Stimulated activated naive CD8-positive, alpha-beta T cell treated with anti-CD3 and anti-CD28 coated beads, Interleukin-15, amount 100 ng/mL, for 72 hours (primary cell): ENCODE measurements around the gene MUC5B.
A peak's percentile ranks its signal among the peaks of the same experiment; 100 is the strongest.

Source experiments
- ATAC-seq: fragments of 150-1000 bp; cut with Tn5 transposase; 2 replicates; pipeline ENCODE4 v1.10.0; 2021; ENCODE audit warnings: mild to moderate bottlenecking, moderate library complexity
- DNase-seq, 2 donors: peaks; one replicate each; pipeline ENCODE4 v3.0.0; 2021 to 2022
- H3K27ac Mint-ChIP-seq, 2 donors: one replicate each; pipeline ENCODE4 v1.8.0; 2022; ENCODE audit warnings: mild to moderate bottlenecking in 2 of 2, mixed read lengths in 2 of 2, moderate library complexity in 2 of 2
- H3K27me3 Mint-ChIP-seq: one replicate; pipeline ENCODE4 v1.8.0; 2022; ENCODE audit warnings: mixed read lengths
- H3K4me1 Mint-ChIP-seq: one replicate; pipeline ENCODE4 v1.8.0; 2022; ENCODE audit warnings: mild to moderate bottlenecking, mixed read lengths
- H3K4me3 Mint-ChIP-seq, 2 donors: one replicate each; pipeline ENCODE4 v1.8.0; 2022; ENCODE audit warnings: mild to moderate bottlenecking in 2 of 2, mixed read lengths in 2 of 2, moderate library complexity in 1 of 2
- H3K9me3 Mint-ChIP-seq, 2 donors: one replicate each; pipeline ENCODE4 v1.8.0; 2022; ENCODE audit warnings: mixed read lengths in 2 of 2

MUC5B gene

DNA sequence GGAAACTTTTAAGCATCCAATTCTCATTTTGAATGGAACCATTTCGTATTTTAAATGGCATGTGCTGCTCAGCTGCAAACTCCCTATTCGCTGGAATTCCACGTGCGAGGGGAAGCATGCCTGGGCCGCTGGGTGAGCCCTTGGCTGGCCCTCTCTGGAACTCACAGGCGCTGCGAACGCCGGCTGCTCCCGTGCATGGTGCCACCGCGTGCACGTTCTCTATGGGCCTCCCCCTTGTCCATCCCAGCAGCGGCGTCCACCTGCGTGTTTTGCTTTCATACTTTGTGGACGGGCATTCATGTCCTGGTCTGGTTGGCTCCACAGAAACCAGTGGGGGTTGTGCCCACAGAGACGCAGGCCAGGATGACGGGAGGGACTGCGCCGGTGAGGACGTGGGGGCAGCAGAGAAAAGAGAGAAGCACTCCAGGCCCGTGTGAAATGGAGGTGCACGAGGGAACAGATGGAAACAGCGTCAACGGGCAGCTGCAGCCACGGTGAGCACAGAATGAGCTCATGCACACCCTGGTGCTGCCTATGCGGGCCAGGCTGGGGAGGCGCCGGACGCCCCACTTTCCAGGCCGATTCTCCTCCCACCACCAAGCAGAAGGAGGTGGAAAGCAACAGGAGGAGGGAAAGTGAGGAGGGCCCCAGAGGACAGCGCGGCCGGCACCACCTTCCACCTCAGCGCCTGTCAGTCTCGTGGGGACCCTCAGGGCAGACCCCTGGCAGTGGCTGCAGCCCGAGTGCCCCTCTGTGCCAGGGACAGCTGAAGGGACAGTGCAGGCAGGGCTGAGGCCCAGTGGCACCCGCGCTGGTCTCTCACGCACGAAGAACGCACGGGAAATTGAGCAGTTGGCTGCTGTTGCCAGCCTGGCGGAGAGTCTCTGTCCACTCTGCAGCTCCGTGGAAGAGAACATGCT is 57.5 kb downstream of the MUC5B start:
- no peak for ATAC-seq

DNA sequence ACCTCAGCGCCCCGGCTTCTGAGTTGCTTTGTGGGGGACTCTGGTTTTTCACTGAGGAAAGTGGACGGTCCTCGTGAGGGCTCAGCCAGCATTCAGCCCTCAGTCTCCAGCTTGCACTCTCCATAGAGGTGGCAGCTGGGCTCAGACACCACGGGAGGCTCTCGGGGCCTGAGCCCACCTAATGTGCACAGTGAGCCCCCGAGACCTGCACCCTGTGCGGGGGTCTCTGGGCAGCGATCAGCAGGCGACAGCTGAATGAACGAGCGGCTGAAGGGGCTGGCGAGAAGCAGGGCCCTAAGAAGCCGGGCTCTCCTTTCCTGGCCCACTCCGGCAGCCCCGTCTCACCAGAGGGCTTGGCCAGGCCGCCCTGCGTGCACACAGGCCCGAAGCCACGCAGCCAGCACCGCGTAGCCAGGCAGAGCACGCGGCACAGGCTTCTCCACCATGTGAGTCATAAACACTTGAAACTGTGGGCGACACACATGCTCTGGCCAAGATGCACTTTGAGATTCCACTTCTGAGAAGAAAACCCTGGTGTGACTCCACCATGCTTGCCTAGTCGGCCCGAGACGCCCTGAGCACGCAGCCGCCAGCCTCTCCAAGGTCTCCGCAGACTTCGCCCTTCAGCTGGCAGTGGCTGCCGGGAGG is 58.6 kb downstream of the MUC5B start:
- H3K9me3 Mint-ChIP-seq: no peaks in the 10 kb centered on the region
- H3K27me3 Mint-ChIP-seq: no peaks in the 10 kb centered on the region
- no peak overlapping the region for H3K27ac Mint-ChIP-seq
- no peaks in the 10 kb centered on the region for H3K4me1 Mint-ChIP-seq
- DNase-seq (no peak), ATAC-seq (no peak)
- no peak overlapping the region for H3K4me3 Mint-ChIP-seq

More for the DNA sequence above, 57.5 kb downstream of the MUC5B start:
- DNase-seq: no peak
- Mint-ChIP-seq H3K27me3 (no peaks in the 10 kb centered on the region), H3K9me3 (no peaks in the 10 kb centered on the region), H3K27ac (peak overlapping the region in 1 of 2 donors; percentile 68), H3K4me3 (no peak overlapping the region), H3K4me1 (no peaks in the 10 kb centered on the region)

DNA sequence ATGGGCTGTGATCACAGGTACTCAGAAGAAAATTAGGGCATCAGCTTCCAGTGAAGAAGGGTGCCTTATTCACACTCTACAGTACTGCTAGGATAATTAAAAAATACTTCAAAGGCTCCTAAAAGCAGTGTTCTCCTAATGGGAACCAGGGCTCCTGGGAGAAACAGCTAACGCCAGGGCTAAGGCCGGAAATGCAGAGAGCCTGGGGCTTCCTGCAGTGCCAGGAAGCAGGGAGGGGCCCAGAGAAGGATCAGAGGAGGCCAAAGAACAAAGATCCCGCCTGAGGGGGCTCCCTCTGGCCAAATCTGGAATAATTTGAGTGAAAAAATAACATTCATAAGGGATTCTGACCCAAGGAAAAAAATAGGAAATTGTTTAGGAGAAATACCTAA is 59.1 kb downstream of the MUC5B start:
- H3K27me3 Mint-ChIP-seq: no peaks in the 10 kb centered on the region
- no peak overlapping the region for H3K4me3 Mint-ChIP-seq

DNA sequence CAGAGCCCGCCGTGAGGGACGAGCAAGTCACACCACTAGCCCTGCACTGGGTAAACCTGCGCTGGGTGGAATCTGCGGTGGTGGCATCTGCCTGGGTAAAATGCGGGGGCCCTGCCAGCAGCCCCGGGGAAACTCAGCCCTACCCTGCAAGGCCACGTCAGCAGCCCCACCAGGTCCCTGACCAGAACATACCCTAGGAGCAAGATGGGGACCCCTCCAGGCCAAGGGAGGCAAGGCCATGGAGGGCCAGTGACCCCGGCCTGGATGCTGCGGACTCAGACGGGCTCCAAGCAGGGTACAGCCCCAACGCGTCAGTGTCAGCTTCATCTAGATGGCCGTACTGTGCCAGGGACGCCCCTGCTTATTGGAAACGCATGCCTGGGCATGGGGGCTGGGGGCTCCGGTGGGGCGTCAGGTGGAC is 60.2 kb downstream of the MUC5B start:
- no peaks in the 10 kb centered on the region for H3K4me1 Mint-ChIP-seq
- no peak overlapping the region for H3K4me3 Mint-ChIP-seq
- no peaks in the 10 kb centered on the region for H3K9me3 Mint-ChIP-seq
- H3K27ac Mint-ChIP-seq: no peak overlapping the region
- no peak for ATAC-seq
- no peaks in the 10 kb centered on the region for H3K27me3 Mint-ChIP-seq
- no peak for DNase-seq

More for the DNA sequence above, 59.1 kb downstream of the MUC5B start:
- H3K9me3 Mint-ChIP-seq: no peaks in the 10 kb centered on the region
- no peaks in the 10 kb centered on the region for H3K4me1 Mint-ChIP-seq
- DNase-seq (no peak), ATAC-seq (no peak)
- H3K27ac Mint-ChIP-seq: peak overlapping the region in 1 of 2 donors; percentile 69

DNA sequence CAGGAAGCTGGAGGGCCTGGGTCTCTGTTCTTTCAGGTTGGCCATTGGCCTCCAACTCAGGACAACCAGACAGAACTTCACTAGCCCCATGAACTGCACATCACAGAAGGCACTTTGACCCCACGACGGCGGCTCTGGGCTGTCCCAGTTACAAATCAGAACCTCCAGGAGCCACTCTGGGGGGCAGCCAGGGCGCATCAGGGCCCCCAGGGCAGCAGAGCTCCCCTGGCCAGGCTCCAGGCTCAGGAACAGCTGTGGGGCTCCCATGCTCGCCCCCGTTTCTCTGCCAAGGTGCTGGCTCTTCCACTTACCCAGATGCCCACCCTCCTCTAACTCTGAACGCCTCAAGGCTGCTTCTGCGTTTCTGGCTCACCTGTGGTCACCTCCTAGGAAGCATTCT is 61.0 kb downstream of the MUC5B start:
- Mint-ChIP-seq H3K4me3 (no peak overlapping the region), H3K27ac (no peak overlapping the region), H3K4me1 (no peaks in the 10 kb centered on the region), H3K9me3 (no peaks in the 10 kb centered on the region), H3K27me3 (no peaks in the 10 kb centered on the region)
- no peak for ATAC-seq
- no peak for DNase-seq

DNA sequence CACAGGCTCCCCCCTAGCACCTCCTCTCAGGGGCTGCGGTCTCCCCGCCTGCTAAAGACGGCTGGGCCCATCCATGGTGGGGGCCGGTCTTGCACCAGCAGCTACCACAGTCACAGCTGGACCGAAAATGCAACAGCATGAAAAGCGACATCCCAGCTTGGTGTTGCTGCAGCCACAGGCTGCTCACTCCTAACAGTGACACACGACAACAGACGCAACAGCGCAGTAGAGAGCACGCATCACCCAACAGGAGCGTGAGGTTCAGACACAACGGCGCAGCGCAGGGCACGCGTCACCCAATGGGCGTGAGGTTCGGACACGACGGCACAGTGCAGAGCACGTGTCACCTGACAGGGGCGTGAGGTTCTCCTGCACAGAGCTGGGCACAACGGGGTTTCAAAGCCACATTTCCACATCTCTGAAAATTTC is 62.5 kb downstream of the MUC5B start:
- no peaks in the 10 kb centered on the region for H3K9me3 Mint-ChIP-seq
- H3K27me3 Mint-ChIP-seq: no peaks in the 10 kb centered on the region
- DNase-seq: no peak
- H3K4me1 Mint-ChIP-seq: no peaks in the 10 kb centered on the region
- no peak overlapping the region for H3K4me3 Mint-ChIP-seq
- peak overlapping the region in 1 of 2 donors; percentile 43 for H3K27ac Mint-ChIP-seq
- no peak for ATAC-seq

DNA sequence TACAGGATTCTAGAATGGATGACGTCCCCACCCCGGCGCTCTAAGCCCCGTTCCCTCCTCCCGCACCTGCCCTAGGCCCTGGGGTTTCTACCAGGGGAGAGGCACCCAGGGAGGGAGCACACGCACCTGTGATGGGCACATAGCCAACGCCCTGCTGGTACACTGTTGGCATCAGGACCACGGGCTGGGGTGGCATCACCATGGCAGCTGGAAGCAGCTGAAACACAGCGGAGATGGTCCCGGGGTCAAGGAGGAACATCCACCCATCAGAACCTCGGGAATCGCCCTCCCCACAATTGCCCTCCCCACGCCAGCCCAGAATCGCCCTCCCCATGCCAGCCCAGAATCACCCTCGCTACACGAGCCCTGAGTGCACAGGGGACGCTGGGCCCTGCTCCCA is 63.0 kb downstream of the MUC5B start:
- DNase-seq (no peak), ATAC-seq (peak; percentile 33)
- Mint-ChIP-seq H3K4me3 (no peak overlapping the region), H3K9me3 (no peaks in the 10 kb centered on the region), H3K27ac (no peak overlapping the region), H3K4me1 (no peaks in the 10 kb centered on the region), H3K27me3 (no peaks in the 10 kb centered on the region)

DNA sequence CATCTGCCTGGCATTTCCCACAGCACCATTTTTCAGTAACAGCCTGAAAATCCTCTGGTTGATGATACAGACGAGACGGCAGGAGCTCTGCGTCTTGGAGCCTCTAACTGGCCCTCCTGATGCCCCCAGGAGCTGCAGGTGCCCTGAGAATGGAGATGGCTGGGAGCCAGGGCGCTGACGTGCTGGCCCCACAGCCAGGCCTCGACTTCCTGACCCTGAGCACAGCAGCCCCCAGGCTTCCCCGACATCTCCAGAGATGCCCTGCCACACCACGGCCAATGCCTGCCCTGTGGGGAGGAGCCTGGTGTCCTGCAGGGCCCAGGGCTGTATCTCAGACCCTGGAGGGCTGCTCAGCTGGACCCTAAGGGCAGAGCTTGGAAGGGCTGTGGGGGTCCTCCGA is 65.1 kb downstream of the MUC5B start:
- ATAC-seq: no peak
- no peak overlapping the region for H3K27ac Mint-ChIP-seq
- DNase-seq: no peak
- no peak overlapping the region for H3K4me3 Mint-ChIP-seq
- no peaks in the 10 kb centered on the region for H3K27me3 Mint-ChIP-seq
- peaks cover 5% of the 10 kb centered on the region for H3K4me1 Mint-ChIP-seq
- no peaks in the 10 kb centered on the region for H3K9me3 Mint-ChIP-seq

DNA sequence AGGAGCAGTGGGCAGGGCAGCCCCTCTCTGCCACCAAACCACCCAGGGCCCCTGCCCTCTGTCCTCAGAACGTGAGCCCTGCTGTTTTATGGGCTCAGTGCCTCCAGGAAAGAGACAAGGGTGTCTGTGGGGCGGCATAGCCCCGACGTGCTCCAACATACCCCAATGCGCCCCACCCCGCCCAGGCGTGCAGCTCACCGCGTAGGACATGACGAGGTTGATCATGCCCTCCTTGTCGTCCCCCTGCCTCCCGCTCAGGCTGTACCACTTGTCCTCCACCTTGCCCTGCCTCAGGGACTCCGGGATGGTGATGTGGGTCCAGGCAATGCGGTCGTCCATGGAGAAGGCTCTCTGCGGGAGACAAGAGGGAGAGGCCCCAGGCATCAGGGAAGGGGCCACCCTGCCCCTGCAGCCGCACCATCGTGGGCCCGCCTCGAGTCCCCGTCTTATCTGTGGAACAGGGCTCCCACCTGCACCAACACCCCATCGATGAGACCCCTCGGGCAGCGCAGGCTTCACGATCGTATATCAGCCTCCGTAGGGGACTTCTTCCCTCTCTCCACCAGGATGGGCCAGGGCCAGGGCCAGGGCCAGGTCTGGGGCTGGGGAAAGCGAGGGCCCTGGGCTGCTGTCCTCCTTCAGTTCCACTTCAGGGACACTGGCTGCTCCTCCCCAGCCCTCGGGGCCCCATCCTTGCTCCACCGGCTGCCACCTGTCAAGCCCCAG is 65.7 kb downstream of the MUC5B start:
- Mint-ChIP-seq H3K9me3 (no peaks in the 10 kb centered on the region), H3K27ac (no peak overlapping the region), H3K4me3 (no peak overlapping the region), H3K27me3 (no peaks in the 10 kb centered on the region), H3K4me1 (peaks cover 5% of the 10 kb centered on the region)
- no peak for DNase-seq
- no peak for ATAC-seq

DNA sequence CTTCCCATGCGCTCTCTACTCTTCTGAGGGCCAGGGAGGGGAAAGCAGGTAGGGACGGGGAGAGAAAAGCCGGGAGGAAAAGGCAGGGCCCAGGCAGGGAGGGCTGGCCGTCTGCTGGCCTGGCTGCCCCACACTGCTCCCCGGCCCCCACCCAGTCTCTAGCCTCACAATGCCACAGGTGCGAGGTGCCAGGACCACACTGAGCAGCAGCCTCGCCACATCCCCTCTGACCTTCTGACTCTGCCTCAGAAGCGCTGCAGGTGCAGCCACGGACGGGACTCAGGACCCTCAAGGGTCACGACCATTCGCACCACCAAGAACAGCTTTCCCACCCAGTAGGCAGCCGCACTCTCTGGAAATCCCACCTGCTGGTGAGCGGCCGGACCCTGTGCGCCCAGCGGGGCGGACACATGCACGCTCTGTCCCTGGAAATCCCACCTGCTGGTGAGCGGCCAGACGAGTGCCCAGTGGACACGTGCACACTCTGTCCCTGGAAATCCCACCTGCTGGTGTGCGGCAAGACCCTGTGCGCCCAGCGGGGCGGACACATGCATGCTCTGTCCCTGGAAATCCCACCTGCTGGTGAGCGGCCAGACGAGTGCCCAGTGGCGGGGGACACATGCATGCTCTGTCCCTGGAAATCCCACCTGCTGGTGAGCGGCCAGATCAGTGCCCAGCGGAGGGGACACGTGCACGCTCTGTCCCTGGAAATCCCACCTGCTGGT is 66.5 kb downstream of the MUC5B start:
- Mint-ChIP-seq H3K9me3 (no peaks in the 10 kb centered on the region), H3K4me3 (no peak overlapping the region), H3K27ac (no peak overlapping the region), H3K4me1 (peaks cover 5% of the 10 kb centered on the region), H3K27me3 (no peaks in the 10 kb centered on the region)
- no peak for ATAC-seq
- no peak for DNase-seq

DNA sequence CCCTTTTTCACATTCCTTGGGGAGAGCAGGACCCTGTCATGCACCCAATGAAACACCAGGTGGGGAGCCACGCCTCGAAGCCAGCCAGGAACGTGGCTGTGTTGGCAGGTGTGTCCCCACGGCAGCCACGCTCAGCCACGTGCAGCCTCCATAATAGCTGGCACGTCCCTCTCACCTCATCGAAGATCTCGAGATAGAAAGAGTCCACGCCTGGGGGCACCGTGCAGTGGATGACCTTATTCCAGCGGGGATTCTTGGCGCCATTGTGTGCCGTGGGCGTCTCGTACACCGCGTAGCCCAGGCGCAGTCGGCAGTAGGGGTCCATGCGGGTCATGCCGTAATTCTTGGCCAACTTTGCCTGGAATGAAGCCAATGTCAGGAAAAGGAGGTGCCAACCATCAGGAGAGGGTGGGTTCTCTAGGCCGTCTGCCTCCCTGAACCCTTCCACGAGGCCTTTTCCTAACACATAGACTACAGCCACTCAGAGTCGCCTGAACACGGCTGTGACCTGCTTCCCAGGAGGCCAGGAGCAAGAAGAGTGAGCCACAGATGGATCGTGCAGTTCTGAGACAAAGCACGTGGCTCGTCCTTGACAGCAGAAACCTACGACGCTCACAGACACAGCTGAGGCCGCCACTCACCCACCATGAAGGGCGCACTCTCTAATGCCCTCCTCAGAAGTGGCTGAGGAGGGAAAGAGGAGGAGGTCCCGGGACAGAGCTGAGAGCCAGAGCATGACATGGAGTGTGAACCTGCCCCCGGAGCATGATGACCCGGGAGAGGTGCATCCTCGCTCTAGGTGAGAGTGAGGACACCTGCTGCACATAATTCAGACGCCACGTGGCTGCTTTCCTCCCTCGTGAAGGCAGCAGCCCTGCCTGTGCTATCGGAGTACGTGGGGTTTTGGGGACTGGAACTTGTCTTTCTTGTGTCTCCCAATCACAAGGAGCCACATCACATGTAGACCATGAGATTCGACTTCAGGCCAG is 67.5 kb downstream of the MUC5B start:
- H3K4me1 Mint-ChIP-seq: peaks cover 5% of the 10 kb centered on the region
- H3K27ac Mint-ChIP-seq: peak overlapping the region in 1 of 2 donors; percentile 50
- no peaks in the 10 kb centered on the region for H3K27me3 Mint-ChIP-seq
- no peak for DNase-seq
- H3K4me3 Mint-ChIP-seq: no peak overlapping the region
- no peaks in the 10 kb centered on the region for H3K9me3 Mint-ChIP-seq
- no peak for ATAC-seq

DNA sequence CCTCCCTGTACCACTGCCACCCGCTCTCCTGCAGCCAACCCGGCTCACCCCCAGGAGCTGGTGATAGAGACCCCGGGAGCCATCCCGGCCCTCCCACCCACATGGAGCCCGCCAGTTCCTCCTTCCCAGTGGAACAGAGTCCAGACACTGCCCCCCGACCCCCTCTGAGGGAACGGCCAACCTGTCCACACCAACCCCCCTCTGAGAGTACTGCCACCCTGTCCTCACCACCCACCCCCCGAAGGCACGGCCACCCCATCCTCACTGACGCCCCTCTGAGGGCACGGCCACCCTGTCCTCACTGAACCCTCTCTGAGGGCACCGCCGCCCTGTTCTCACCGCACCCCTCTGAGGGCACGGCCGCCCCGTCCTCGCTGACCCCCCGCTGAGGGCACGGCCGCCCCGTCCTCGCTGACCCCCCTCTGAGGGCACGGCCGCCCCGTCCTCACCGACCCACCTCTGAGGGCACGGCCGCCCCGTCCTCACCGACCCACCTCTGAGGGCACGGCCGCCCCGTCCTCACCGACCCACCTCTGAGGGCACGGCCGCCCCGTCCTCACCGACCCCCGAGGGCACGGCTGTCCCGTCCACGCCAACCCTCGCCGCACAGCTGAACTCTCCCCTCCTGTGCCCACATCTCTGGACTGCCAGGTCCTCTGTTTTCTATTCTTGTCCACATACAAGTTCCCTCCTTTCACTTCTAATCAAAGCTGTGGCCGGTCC is 68.6 kb downstream of the MUC5B start:
- no peaks in the 10 kb centered on the region for H3K9me3 Mint-ChIP-seq
- H3K4me1 Mint-ChIP-seq: peaks cover 5% of the 10 kb centered on the region
- DNase-seq: no peak
- ATAC-seq: peak; percentile 67
- peak overlapping the region; percentile 22 to 64 for H3K27ac Mint-ChIP-seq
- no peaks in the 10 kb centered on the region for H3K27me3 Mint-ChIP-seq
- H3K4me3 Mint-ChIP-seq: no peak overlapping the region

DNA sequence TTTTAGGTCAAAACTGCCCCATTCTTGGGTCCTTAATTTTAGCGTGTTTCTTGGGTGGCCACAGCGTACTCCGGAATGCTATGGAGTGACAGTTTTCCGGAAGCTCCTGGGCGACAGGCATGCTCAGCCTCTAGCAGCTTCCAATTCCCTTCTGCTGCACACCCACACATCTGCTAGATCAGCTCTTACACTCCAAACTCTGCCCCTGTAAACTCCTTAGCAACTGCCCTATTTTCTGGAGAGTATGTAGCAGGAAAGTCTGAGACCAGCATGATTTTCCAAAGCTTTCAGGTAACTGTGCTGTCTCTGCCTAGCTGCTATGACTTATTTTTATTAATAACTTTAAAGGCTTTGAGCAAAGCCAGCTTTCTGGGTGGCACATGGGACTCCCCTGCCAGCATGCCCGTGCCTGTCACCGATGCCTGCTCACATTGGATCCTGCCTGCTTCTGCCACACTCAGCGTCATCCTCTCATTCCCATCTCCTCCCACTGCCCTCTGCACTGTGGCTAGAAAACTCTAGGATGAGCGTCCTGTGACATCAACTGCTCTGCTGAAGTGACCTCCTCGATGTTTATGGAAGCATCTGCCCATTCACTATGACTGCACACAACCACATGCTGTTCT is 69.3 kb downstream of the MUC5B start:
- no peak for ATAC-seq
- H3K27ac Mint-ChIP-seq: peak overlapping the region; percentile 22 to 64
- peaks cover 5% of the 10 kb centered on the region for H3K4me1 Mint-ChIP-seq
- H3K9me3 Mint-ChIP-seq: no peaks in the 10 kb centered on the region
- no peak overlapping the region for H3K4me3 Mint-ChIP-seq
- no peaks in the 10 kb centered on the region for H3K27me3 Mint-ChIP-seq
- no peak for DNase-seq
